Measurements from ENCODE around the gene WDFY2. TPM values are rescaled to one million over a fixed set of nuclear protein-coding genes. Genes with fewer than 3 reads are reported as not detected.
"Not testable (repeated sequence)": the region's sequence is repeated elsewhere in the genome, so short reads cannot be mapped to it uniquely, and the experiment has no call there.

WDFY2 gene
- total RNA-seq, 1 experiment from 2014 or later, result 6.0 TPM

GRCh38 chr13:51682686-51683085 lies 98.4 kb downstream of the WDFY2 start:
- no peak for DNase-seq (ENCODE audit: low read depth in 1 of 2, low spot score in 2 of 2)

GRCh38 chr13:51683597-51683996 lies 99.3 kb downstream of the WDFY2 start:
- Histone ChIP-seq H3K36me3 (peaks cover 30% of the 10 kb centered on the region), H3K4me1 (replicated peaks) (peaks cover 35% of the 10 kb centered on the region), H3K27ac (no peak overlapping the region), H3K9me3 (replicated peaks) (no peaks in the 10 kb centered on the region), H3K4me3 (no peak overlapping the region), H3K27me3 (replicated peaks) (no peaks in the 10 kb centered on the region)
- DNase-seq (ENCODE audit: low read depth in 1 of 2, low spot score in 2 of 2), result no peak

More at GRCh38 chr13:51682686-51683085, 98.4 kb downstream of the WDFY2 start:
- Histone ChIP-seq H3K4me1 (replicated peaks) (peaks cover 32% of the 10 kb centered on the region), H3K9me3 (replicated peaks) (no peaks in the 10 kb centered on the region), H3K4me3 (no peak overlapping the region), H3K27ac (no peak overlapping the region), H3K27me3 (replicated peaks) (no peaks in the 10 kb centered on the region), H3K36me3 (peaks cover 30% of the 10 kb centered on the region)

- no peak overlapping the region for H3K4me3 ChIP-seq
- peaks cover 27% of the 10 kb centered on the region for H3K36me3 ChIP-seq
- H3K4me1 ChIP-seq (replicated peaks), result peaks cover 38% of the 10 kb centered on the region
- no peak overlapping the region for H3K27ac ChIP-seq
- DNase-seq (ENCODE audit: low read depth in 1 of 2, low spot score in 2 of 2), result no peak
- no peaks in the 10 kb centered on the region for H3K27me3 ChIP-seq (replicated peaks)
- H3K9me3 ChIP-seq (replicated peaks), result no peaks in the 10 kb centered on the region
Measured at GRCh38 chr13:51684076-51684475, 99.8 kb downstream of the WDFY2 start.

- no peaks in the 10 kb centered on the region for H3K27me3 ChIP-seq (replicated peaks)
- H3K9me3 ChIP-seq (replicated peaks), result no peaks in the 10 kb centered on the region
- DNase-seq (ENCODE audit: low read depth in 1 of 2, low spot score in 2 of 2), result no peak
- no peak overlapping the region for H3K4me3 ChIP-seq
- no peak overlapping the region for H3K27ac ChIP-seq
- H3K36me3 ChIP-seq, result peaks cover 14% of the 10 kb centered on the region
- H3K4me1 ChIP-seq (replicated peaks), result peaks cover 13% of the 10 kb centered on the region
Measured at GRCh38 chr13:51687947-51688714, 103.9 kb downstream of the WDFY2 start.

- Histone ChIP-seq H3K36me3 (peaks cover 12% of the 10 kb centered on the region), H3K4me3 (no peak overlapping the region), H3K9me3 (replicated peaks) (no peaks in the 10 kb centered on the region), H3K27ac (no peak overlapping the region), H3K4me1 (replicated peaks) (peaks cover 13% of the 10 kb centered on the region), H3K27me3 (replicated peaks) (no peaks in the 10 kb centered on the region)
- no peak for DNase-seq (ENCODE audit: low read depth in 1 of 2, low spot score in 2 of 2)
Measured at GRCh38 chr13:51688937-51689662, 104.8 kb downstream of the WDFY2 start.

GRCh38 chr13:51689663-51689996 lies 105.4 kb downstream of the WDFY2 start:
- Histone ChIP-seq H3K36me3 (peaks cover 11% of the 10 kb centered on the region), H3K4me1 (replicated peaks) (peaks cover 13% of the 10 kb centered on the region), H3K4me3 (no peak overlapping the region), H3K9me3 (replicated peaks) (no peaks in the 10 kb centered on the region), H3K27me3 (replicated peaks) (no peaks in the 10 kb centered on the region), H3K27ac (no peak overlapping the region)
- no peak for DNase-seq (ENCODE audit: low read depth in 1 of 2, low spot score in 2 of 2)

- H3K4me3 ChIP-seq; H3K36me3 ChIP-seq; H3K9me3 ChIP-seq (replicated peaks); H3K27me3 ChIP-seq (replicated peaks); H3K27ac ChIP-seq: not testable (repeated sequence)
- H3K4me1 ChIP-seq (replicated peaks), result peaks cover 24% of the 10 kb centered on the region
- DNase-seq (ENCODE audit: low read depth in 1 of 2, low spot score in 2 of 2), result peak in 1 of 2 experiments; percentile 73
Measured at GRCh38 chr13:51695677-51696076, 111.4 kb downstream of the WDFY2 start.

- Histone ChIP-seq H3K9me3 (replicated peaks) (no peaks in the 10 kb centered on the region), H3K27me3 (replicated peaks) (no peaks in the 10 kb centered on the region), H3K4me3 (no peak overlapping the region), H3K4me1 (replicated peaks) (peaks cover 24% of the 10 kb centered on the region), H3K36me3 (peaks cover 7% of the 10 kb centered on the region), H3K27ac (peak overlapping the region; percentile 37; the same call in 1 of the 2 replicates)
- no peak for DNase-seq (ENCODE audit: low read depth in 1 of 2, low spot score in 2 of 2)
Measured at GRCh38 chr13:51697181-51697580, 112.9 kb downstream of the WDFY2 start.

GRCh38 chr13:51697855-51698254 lies 113.6 kb downstream of the WDFY2 start:
- Histone ChIP-seq H3K36me3 (peaks cover 7% of the 10 kb centered on the region), H3K27me3 (replicated peaks) (no peaks in the 10 kb centered on the region), H3K9me3 (replicated peaks) (no peaks in the 10 kb centered on the region), H3K4me3 (no peak overlapping the region), H3K27ac (no peak overlapping the region), H3K4me1 (replicated peaks) (peaks cover 24% of the 10 kb centered on the region)
- no peak for DNase-seq (ENCODE audit: low read depth in 1 of 2, low spot score in 2 of 2)

- H3K4me3 ChIP-seq, result no peak overlapping the region
- no peaks in the 10 kb centered on the region for H3K27me3 ChIP-seq (replicated peaks)
- no peaks in the 10 kb centered on the region for H3K9me3 ChIP-seq (replicated peaks)
- no peak overlapping the region for H3K27ac ChIP-seq
- DNase-seq (ENCODE audit: low read depth in 1 of 2, low spot score in 2 of 2), result no peak
- H3K36me3 ChIP-seq, result peaks cover 7% of the 10 kb centered on the region
- peaks cover 24% of the 10 kb centered on the region for H3K4me1 ChIP-seq (replicated peaks)
Measured at GRCh38 chr13:51698352-51698751, 114.1 kb downstream of the WDFY2 start.

GRCh38 chr13:51704399-51705313 lies 120.4 kb downstream of the WDFY2 start:
- Histone ChIP-seq H3K27me3 (replicated peaks) (no peaks in the 10 kb centered on the region), H3K4me1 (replicated peaks) (no peaks in the 10 kb centered on the region), H3K9me3 (replicated peaks) (no peaks in the 10 kb centered on the region), H3K36me3 (peaks cover 18% of the 10 kb centered on the region; the same call in 1 of the 2 replicates), H3K27ac (no peak overlapping the region), H3K4me3 (no peak overlapping the region)
- no peak for DNase-seq (ENCODE audit: low read depth in 1 of 2, low spot score in 2 of 2)

GRCh38 chr13:51707461-51707860 lies 123.2 kb downstream of the WDFY2 start:
- H3K27me3 ChIP-seq (replicated peaks), result no peaks in the 10 kb centered on the region
- no peak for DNase-seq (ENCODE audit: low read depth in 1 of 2, low spot score in 2 of 2)
- no peak overlapping the region for H3K4me3 ChIP-seq
- no peak overlapping the region for H3K27ac ChIP-seq
- peaks cover 18% of the 10 kb centered on the region; the same call in 1 of the 2 replicates for H3K36me3 ChIP-seq
- no peaks in the 10 kb centered on the region for H3K4me1 ChIP-seq (replicated peaks)
- H3K9me3 ChIP-seq (replicated peaks), result no peaks in the 10 kb centered on the region

- no peak for DNase-seq (ENCODE audit: low read depth in 1 of 2, low spot score in 2 of 2)
- H3K4me3 ChIP-seq, result no peak overlapping the region
- H3K36me3 ChIP-seq, result peaks cover 6% of the 10 kb centered on the region; the same call in 1 of the 2 replicates
- peaks cover 16% of the 10 kb centered on the region for H3K4me1 ChIP-seq (replicated peaks)
- H3K27ac ChIP-seq, result peak overlapping the region; percentile 42; the same call in 1 of the 2 replicates
- no peaks in the 10 kb centered on the region for H3K27me3 ChIP-seq (replicated peaks)
- no peaks in the 10 kb centered on the region for H3K9me3 ChIP-seq (replicated peaks)
Measured at GRCh38 chr13:51713807-51714206, 129.5 kb downstream of the WDFY2 start.
